ENCODE data around the gene ADM.

Gene ADM

DNA sequence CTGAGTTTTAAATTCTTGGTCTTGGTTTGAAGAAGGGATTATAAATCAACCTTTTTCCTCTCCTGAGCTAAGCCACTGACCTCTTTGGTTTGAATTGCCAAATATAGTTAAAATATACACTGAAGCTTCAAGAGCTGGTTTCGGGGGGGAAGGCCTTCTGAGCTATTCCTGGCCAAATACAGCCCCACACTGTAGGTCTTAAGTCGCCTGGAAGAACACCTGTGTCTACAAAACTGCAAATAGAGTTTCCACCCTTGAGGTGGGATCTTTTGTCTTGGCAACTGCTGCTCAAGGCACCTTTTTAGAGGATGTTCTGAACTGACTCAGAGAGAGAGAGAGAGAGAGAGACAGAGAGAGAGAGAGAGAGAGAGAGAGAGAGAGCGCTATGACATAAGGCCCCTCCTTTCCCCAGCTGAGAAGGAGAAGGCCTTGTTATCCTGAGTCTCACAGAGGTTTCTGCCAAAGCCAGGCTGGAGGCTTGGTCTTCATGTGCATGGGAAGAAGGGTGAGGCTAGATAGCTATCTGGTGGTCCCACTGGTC, 5.5 kb downstream of the ADM start:
- DNase-seq = no peak

GRCh38 chr11:10311802-10312201, 6.9 kb downstream of the ADM start:
- DNase-seq = no peak

- no peak for DNase-seq
These were observed 9.6 kb downstream of the ADM start for GRCh38 chr11:10314199-10315072.

- DNase-seq = no peak
These were observed 10.2 kb downstream of the ADM start for GRCh38 chr11:10315083-10315482.

DNA sequence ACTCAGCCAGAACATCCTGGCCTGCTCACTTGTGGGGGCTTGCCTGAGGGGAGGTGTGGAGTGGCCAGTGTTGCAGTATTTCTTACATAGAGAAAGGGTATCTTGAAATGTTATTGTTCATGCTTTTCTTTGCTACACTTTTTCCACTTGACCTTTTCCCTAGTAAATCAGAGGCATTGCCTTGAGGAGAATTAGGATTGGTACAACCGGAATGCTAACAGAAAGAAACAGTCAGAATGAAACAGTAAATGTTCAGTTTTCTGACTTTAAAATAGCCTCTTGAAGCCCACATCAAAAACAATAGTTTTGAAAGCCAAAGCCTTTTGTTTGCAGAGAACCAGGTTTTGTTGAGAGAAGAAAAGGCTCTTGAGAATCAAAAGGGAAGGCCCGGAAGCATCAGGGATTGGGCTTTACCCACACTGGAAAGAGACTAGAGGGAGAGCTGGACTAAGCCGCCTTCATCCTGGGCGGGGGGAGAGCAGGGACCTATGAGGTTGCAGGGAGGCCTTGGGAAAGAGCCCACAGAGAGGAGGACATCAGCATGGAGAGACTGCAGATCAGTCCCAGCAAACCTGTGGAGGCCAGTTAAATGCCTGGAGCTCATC, 12.4 kb downstream of the ADM start:
- no peak for DNase-seq

GRCh38 chr11:10317776-10318526, 13.1 kb downstream of the ADM start:
- DNase-seq = no peak

GRCh38 chr11:10318527-10318802, 13.6 kb downstream of the ADM start:
- DNase-seq = no peak

- DNase-seq = no peak
These were observed 15.1 kb downstream of the ADM start for GRCh38 chr11:10319702-10320558.

- no peak for DNase-seq
These were observed 16.0 kb downstream of the ADM start for GRCh38 chr11:10320736-10321465.

- no peak for DNase-seq
These were observed 17.5 kb downstream of the ADM start for GRCh38 chr11:10322401-10322800.

DNA sequence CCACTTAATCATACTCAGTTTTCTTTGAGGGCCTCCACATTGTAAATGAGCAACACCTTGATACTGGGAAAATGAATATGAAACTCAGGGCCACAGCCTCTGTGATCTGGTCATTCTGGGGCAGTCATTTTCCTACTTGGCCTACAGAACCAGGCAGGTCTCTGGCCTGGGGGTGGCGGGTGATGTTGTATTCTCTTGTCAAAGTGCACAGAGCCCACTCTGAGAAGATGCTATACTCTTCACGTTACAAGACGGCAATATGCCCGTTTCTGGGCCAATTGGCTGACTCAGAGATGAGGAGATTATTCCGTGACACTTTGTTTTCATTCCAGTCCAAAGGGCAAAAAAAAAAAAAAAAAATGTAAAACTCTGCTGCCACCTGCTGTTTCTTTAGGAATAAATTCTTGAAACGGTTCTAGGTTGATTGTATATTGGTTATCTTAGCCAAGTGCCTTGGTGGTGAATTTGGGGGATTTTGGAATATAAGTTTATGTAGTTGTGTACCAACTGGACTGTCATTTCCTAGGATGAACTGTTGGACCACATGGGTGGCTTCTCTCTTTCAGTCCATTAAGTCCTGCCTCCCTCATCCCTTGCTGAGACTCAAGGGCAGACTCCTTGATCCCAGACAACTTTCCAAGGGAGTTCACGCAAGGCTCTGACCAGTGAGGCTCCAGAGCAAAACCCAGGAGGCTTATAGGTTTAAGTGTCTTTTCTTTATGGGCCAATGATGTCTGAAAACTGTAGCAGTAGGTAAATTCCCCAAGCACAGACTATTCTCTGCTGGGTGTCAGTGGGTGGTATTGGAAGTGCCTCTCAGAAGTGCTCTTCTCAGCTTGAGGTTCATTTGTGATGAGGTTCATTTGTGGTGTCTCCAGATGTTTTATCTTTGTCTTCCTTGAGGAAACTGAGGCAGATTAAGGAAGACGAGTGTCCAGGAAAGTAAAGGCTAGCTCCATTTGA, 18.2 kb downstream of the ADM start:
- peak in 1 of 2 donors; percentile 55 for DNase-seq

DNA sequence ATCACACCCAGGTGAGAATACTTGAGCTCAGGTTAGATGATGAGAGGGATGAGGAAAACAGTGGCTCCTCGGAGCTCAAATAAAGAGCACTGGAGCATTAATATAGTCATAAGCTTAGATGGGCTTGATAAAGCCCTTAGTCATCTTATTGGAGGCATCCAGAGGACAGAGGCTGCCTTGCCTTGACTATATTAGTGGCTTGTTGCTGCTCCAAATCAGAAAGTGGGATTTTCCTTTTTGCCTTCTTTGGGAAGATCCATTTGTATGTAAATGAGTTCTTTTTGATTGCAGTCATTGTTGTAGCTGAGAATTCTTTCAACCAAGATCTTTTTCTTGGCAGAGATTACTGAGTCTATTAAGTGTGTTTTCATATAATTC, 18.9 kb downstream of the ADM start:
- DNase-seq = no peak

DNA sequence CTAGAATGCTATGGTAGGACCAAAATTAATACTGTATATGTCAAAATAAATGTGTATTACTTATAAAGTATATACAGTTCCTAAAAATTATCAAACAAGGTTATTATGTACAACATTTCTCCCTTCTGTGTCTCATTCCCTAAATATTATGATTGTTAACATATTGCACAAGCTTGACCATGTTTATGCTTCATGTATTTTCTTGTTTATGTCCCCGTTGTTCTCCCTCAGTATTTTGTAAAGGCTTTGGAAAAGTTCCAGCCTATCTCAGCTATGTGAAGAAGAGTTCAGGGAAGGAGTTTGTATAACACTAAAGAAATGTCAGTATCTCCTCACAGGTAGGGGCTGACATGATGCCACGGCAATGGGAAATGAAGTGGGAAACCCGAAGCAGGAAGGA, 19.6 kb downstream of the ADM start:
- no peak for DNase-seq

DNA sequence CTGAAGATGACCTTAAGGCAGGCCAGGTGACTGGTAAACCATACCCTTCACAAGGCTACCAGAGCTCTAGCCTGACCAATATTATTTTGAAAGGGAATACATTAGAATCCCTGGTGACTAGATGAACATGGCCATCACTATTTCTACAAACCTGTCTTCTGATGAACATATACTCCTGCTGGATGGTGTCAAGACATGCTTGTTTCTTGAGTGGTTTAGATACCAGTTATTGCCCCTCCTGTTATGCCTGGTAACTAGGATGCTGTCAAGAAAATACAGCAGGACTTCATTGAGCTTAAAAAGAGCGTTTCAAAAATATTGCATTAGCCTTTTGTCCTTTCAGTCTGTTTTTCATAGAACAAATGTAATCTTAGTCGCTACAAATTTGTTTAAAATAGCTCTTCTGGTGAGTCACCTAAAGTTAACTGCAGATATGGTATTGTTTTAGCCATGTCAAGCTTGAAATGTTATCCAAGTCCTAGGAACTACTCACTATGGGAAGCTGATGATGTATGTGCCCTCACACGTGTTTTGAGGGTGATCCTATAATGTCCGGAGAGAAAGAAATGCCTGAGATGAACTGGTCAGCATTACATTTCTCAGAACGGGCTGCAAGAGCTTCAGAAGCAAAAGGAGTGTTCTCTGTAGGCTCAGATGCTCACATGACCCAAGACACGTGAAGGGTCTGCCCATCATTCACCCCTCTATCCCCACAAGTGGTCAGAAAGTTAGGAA, 20.6 kb downstream of the ADM start:
- no peak for DNase-seq

- no peak for DNase-seq
These were observed 21.4 kb downstream of the ADM start for GRCh38 chr11:10326012-10326964.

DNA sequence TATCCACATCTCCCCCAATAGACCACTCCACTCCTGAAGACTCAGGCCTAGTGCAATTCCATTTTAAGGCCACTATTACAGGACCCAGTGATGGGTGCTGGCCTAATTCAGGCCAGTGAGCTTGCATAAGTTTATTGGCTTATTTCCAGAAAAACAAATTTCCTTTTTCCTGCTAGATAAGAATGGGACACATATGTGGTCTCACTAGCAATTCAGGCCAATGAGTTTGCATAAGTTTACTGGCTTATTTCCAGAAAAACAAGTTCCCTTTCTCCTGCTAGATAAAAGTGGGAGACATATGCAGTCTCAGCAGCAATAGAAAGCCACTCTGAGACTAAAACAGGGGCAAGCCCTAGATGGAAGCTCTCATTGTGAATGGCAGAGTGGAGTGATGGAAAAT, 22.4 kb downstream of the ADM start:
- no peak for DNase-seq

DNA sequence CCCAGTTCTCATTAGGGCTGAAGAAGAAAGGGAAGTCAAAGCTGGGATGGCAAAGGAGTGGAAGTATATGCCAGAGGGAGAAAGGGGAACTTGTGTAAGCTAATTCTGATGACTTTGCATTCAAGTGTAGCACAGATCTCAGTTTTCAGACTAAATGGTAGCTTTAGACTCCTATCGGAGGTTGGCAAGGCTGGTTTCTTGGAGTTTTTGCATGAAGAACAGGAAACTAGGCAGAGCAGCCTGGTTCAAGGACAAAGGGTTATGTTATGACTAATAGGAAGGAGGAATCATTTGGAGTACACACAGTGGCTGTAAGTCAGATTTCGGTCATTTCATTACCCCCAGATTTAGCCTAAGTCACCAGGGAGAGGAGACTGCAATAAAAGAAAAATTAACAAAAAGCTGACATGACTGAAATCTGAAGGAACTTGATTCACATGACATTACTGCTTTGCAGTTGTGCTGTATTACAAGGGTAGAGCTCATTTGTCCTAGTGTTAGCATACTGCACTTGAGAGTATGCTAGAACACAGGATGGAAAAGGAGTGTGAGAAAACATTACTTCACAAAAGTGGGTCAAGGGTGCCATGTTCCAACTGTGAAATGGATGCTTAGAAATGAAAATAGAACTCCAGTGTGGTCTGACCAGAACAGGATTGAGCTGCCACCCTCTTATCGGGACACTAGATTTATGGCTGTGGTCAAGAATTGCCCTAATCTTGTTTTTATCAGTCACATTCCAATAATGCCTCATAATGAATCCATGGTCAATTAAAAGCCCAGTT, 23.6 kb downstream of the ADM start:
- no peak for DNase-seq

- DNase-seq = no peak
These were observed 24.5 kb downstream of the ADM start for GRCh38 chr11:10329356-10329755.
